Gastroesophageal sphincter (tissue), 4 donors: ENCODE data around the gene TRAPPC14. TPM values are rescaled to one million over a fixed set of nuclear protein-coding genes. Genes with fewer than 3 reads are reported as not detected.
A peak's percentile ranks its signal among the peaks of the same experiment; 100 is the strongest.

Experiments
- ATAC-seq: fragments of 150-250 bp; one replicate; pipeline ENCODE4 v1.9.1; 2016; ENCODE audit warnings: mild to moderate bottlenecking, moderate library complexity
- H3K27ac ChIP-seq, 4 donors: fragments of 200-600 bp; sonication (generic) in 3 of 4; 1 replicate in 3 of 4; 2 replicates in 1 of 4; pipeline ENCODE4 v1.5.1; 2016 to 2019
- H3K27me3 ChIP-seq: fragments of 200-600 bp; sonication (generic); one replicate; pipeline ENCODE4 v1.5.1; 2019
- H3K36me3 ChIP-seq, 2 donors: fragments of 200-600 bp; sonication (generic); one replicate each; pipeline ENCODE4 v1.5.1; 2019; ENCODE audit warnings: control low read depth in 1 of 2
- H3K4me1 ChIP-seq, 3 donors: fragments of 200-600 bp; sonication (generic); 1 replicate in 2 of 3; 2 replicates in 1 of 3; pipeline ENCODE4 v1.5.1; 2016 to 2019; ENCODE audit warnings: control low read depth in 2 of 3
- H3K4me3 ChIP-seq, 2 donors: fragments of 200-600 bp; sonication (generic); one replicate each; pipeline ENCODE4 v1.5.1; 2019; ENCODE audit warnings: mild to moderate bottlenecking in 1 of 2, moderate library complexity in 1 of 2
- H3K9me3 ChIP-seq, 3 donors: fragments of 200-600 bp; sonication (generic); one replicate each; pipeline ENCODE4 v1.5.1; 2017 to 2019; ENCODE audit warnings: control low read depth in 2 of 3
- CTCF ChIP-seq, 4 experiments: fragments of 200-600 bp in 2 of 4; fragments of 450-650 bp in 2 of 4; sonication (generic) in 1 of 4; IDR thresholded peaks; one replicate each; pipeline ENCODE4 v1.5.1; 2017 to 2019; ENCODE audit warnings: antibody characterized with exemption in 4 of 4, mild to moderate bottlenecking in 2 of 4, moderate library complexity in 2 of 4
- EP300 ChIP-seq: sonication (generic); formaldehyde crosslinking; IDR thresholded peaks from one replicate; pipeline ENCODE4 v1.6.1; 2017; ENCODE audit warnings: antibody characterized with exemption, mild to moderate bottlenecking
- POLR2A ChIP-seq, 2 donors: fragments of 450-650 bp; IDR thresholded peaks; one replicate each; pipeline ENCODE4 v1.6.1; 2017; ENCODE audit warnings: antibody characterized with exemption in 2 of 2, mild to moderate bottlenecking in 2 of 2, moderate library complexity in 1 of 2
- POLR2AphosphoS5 ChIP-seq: sonication (generic); formaldehyde crosslinking; IDR thresholded peaks from one replicate; pipeline ENCODE4 v1.6.1; 2017; ENCODE audit warnings: antibody characterized with exemption
- WGBS, 2 donors: methylation state at CpG; one replicate each; pipeline ENCODE4 v1.1.5; 2018; ENCODE audit warnings: low coverage in 1 of 2; 5-methylcytosine and 5-hydroxymethylcytosine counted together
- total RNA-seq, 4 donors: library from RNA; depleted of rRNA; stranded (reverse); fragments of >200 nt; gene quantifications; one replicate each; pipeline ENCODE4 v1.1.0, GENCODE V29; 2016

The TRAPPC14 gene
- total RNA-seq, 4 donors from 2014 or later = 3.0 to 7.8 (median 7.3) TPM

- Histone ChIP-seq H3K36me3 (peaks cover 0 to 78% of the 10 kb centered on the region in 2 donors), H3K4me3 (no peak overlapping the region), H3K27ac (no peak overlapping the region), H3K27me3 (no peaks in the 10 kb centered on the region), H3K9me3 (no peaks in the 10 kb centered on the region), H3K4me1 (no peaks in the 10 kb centered on the region)
- no CpG with 5 or more reads among the region's 13 CpGs for WGBS, 2 donors
- TF ChIP-seq EP300 (no peak), POLR2AphosphoS5 (no peak), CTCF (IDR thresholded peaks at IDR 0.05) (no peak), POLR2A (IDR thresholded peaks at IDR 0.05) (no peak)
- ATAC-seq = no peak
These were observed 46.6 kb downstream of the TRAPPC14 start for GRCh38 chr7:100111914-100112313.

- H3K4me1 ChIP-seq = no peaks in the 10 kb centered on the region
- 85% methylated on average over 3 of the region's 7 CpGs; no CpG with 5 or more reads in 1 of the 2 donors for WGBS, 2 donors
- TF ChIP-seq POLR2AphosphoS5 = no peak
- TF ChIP-seq POLR2A (IDR thresholded peaks at IDR 0.05) = no peak
- TF ChIP-seq CTCF (IDR thresholded peaks at IDR 0.05) = no peak
- no peak for TF ChIP-seq EP300
- H3K27ac ChIP-seq = no peak overlapping the region
- H3K27me3 ChIP-seq = no peaks in the 10 kb centered on the region
- peaks cover 0 to 86% of the 10 kb centered on the region in 2 donors for H3K36me3 ChIP-seq
- ATAC-seq = no peak
- H3K9me3 ChIP-seq = no peaks in the 10 kb centered on the region
- H3K4me3 ChIP-seq = no peak overlapping the region
These were observed 47.4 kb downstream of the TRAPPC14 start for GRCh38 chr7:100111156-100111555.

- no peak for TF ChIP-seq CTCF (IDR thresholded peaks at IDR 0.05)
- no peak for TF ChIP-seq POLR2A (IDR thresholded peaks at IDR 0.05)
- no peak for TF ChIP-seq POLR2AphosphoS5
- TF ChIP-seq EP300 = no peak
- Histone ChIP-seq H3K27me3 (no peaks in the 10 kb centered on the region), H3K9me3 (no peaks in the 10 kb centered on the region), H3K4me1 (no peaks in the 10 kb centered on the region), H3K36me3 (peaks cover 0 to 97% of the 10 kb centered on the region in 2 donors), H3K4me3 (no peak overlapping the region), H3K27ac (no peak overlapping the region)
- WGBS, 2 donors = 40 to 72% methylated on average over 2 to 6 of the region's 12 CpGs
- ATAC-seq = no peak
These were observed 48.9 kb downstream of the TRAPPC14 start for GRCh38 chr7:100109521-100110163.

- H3K4me3 ChIP-seq = no peak overlapping the region
- TF ChIP-seq POLR2AphosphoS5 (no peak), CTCF (IDR thresholded peaks at IDR 0.05) (no peak), POLR2A (IDR thresholded peaks at IDR 0.05) (no peak), EP300 (no peak)
- H3K4me1 ChIP-seq = peaks cover 0 to 5% (median 0%) of the 10 kb centered on the region in 3 donors
- H3K27ac ChIP-seq = no peak overlapping the region
- ATAC-seq = peak; percentile 15
- WGBS, 2 donors = 50 to 90% methylated on average over 2 to 5 of the region's 11 CpGs
- H3K27me3 ChIP-seq = no peaks in the 10 kb centered on the region
- no peaks in the 10 kb centered on the region for H3K9me3 ChIP-seq
- H3K36me3 ChIP-seq = peaks cover 0 to 100% of the 10 kb centered on the region in 2 donors
These were observed 50.6 kb downstream of the TRAPPC14 start for GRCh38 chr7:100107890-100108289.

GRCh38 chr7:100107125-100107737 lies 51.3 kb downstream of the TRAPPC14 start:
- H3K4me3 ChIP-seq = no peak overlapping the region
- H3K9me3 ChIP-seq = no peaks in the 10 kb centered on the region
- H3K4me1 ChIP-seq = peaks cover 0 to 12% (median 5%) of the 10 kb centered on the region in 3 donors
- ATAC-seq = no peak
- TF ChIP-seq CTCF (IDR thresholded peaks at IDR 0.05) = no peak
- TF ChIP-seq POLR2AphosphoS5 = no peak
- TF ChIP-seq POLR2A (IDR thresholded peaks at IDR 0.05) = no peak
- no peak for TF ChIP-seq EP300
- 81 to 91% methylated on average over 6 to 12 of the region's 25 CpGs for WGBS, 2 donors
- H3K36me3 ChIP-seq = peaks cover 0 to 97% of the 10 kb centered on the region in 2 donors
- no peaks in the 10 kb centered on the region for H3K27me3 ChIP-seq
- H3K27ac ChIP-seq = no peak overlapping the region
